Measurements from ENCODE around the gene ATP8B3. TPM values are rescaled to one million over a fixed set of nuclear protein-coding genes. Genes with fewer than 3 reads are reported as not detected.

Gene ATP8B3
- total and polyA plus RNA-seq, 2 of the 13 experiments (the other 11 are each of a cell fraction or from before 2014, with no cell fraction given): 2.6 to 5.9 TPM

DNA sequence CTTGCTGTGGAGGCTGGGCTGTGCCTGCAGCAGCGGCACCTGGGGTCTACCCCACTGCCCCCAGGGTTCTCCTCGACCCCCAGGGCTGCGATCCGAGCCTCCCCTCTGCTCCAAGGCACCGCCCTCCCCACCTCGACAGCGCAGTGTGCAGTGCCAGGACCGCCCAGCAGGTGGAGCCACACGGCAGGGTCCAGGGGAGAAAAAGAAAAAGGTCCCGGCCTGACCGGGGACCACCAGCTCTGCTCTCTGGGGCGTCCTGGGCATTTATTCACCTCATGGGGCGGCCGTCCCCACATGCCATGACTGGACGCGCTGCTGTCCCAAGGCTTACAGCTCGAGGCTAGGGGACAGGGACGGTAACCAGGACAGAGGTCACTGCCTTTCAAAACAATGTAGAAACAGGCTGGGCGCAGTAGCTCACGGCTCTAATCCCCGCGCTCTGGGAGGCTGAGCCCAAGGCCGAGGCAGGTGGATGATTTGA, 25.6 kb upstream of the ATP8B3 start (continued):
- TF ChIP-seq, protein P1, sequence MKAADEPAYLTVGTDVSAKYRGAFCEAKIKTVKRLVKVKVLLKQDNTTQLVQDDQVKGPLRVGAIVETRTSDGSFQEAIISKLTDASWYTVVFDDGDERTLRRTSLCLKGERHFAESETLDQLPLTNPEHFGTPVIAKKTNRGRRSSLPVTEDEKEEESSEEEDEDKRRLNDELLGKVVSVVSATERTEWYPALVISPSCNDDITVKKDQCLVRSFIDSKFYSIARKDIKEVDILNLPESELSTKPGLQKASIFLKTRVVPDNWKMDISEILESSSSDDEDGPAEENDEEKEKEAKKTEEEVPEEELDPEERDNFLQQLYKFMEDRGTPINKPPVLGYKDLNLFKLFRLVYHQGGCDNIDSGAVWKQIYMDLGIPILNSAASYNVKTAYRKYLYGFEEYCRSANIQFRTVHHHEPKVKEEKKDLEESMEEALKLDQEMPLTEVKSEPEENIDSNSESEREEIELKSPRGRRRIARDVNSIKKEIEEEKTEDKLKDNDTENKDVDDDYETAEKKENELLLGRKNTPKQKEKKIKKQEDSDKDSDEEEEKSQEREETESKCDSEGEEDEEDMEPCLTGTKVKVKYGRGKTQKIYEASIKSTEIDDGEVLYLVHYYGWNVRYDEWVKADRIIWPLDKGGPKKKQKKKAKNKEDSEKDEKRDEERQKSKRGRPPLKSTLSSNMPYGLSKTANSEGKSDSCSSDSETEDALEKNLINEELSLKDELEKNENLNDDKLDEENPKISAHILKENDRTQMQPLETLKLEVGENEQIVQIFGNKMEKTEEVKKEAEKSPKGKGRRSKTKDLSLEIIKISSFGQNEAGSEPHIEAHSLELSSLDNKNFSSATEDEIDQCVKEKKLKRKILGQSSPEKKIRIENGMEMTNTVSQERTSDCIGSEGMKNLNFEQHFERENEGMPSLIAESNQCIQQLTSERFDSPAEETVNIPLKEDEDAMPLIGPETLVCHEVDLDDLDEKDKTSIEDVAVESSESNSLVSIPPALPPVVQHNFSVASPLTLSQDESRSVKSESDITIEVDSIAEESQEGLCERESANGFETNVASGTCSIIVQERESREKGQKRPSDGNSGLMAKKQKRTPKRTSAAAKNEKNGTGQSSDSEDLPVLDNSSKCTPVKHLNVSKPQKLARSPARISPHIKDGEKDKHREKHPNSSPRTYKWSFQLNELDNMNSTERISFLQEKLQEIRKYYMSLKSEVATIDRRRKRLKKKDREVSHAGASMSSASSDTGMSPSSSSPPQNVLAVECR (CRISPR knock-in tag; IDR thresholded peaks at IDR 0.05; ENCODE audit: borderline replicate concordance): peak; percentile 51; the same call in 1 of the 2 replicates
- no peak for TF ChIP-seq ZNF317 (CRISPR knock-in tag; IDR thresholded peaks at IDR 0.05)
- TF ChIP-seq ZNF263 (CRISPR knock-in tag; IDR thresholded peaks at IDR 0.05): no peak
- peak; percentile 84 for TF ChIP-seq XRCC5 (optimal IDR thresholded peaks at IDR 0.05; ENCODE audit: low read length)
- TF ChIP-seq, protein P2, sequence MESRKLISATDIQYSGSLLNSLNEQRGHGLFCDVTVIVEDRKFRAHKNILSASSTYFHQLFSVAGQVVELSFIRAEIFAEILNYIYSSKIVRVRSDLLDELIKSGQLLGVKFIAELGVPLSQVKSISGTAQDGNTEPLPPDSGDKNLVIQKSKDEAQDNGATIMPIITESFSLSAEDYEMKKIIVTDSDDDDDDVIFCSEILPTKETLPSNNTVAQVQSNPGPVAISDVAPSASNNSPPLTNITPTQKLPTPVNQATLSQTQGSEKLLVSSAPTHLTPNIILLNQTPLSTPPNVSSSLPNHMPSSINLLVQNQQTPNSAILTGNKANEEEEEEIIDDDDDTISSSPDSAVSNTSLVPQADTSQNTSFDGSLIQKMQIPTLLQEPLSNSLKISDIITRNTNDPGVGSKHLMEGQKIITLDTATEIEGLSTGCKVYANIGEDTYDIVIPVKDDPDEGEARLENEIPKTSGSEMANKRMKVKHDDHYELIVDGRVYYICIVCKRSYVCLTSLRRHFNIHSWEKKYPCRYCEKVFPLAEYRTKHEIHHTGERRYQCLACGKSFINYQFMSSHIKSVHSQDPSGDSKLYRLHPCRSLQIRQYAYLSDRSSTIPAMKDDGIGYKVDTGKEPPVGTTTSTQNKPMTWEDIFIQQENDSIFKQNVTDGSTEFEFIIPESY (CRISPR knock-in tag; IDR thresholded peaks at IDR 0.05): peak; percentile 46; the same call in 1 of the 2 replicates
- TF ChIP-seq GTF2F1 (IDR thresholded peaks at IDR 0.05; ENCODE audit: low read length): no peak
- TF ChIP-seq SMAD9 (CRISPR knock-in tag; IDR thresholded peaks at IDR 0.05): no peak
- TF ChIP-seq SUZ12 (IDR thresholded peaks at IDR 0.05; ENCODE audit: low read depth, low read length): no peak
- TF ChIP-seq ZBTB7B (CRISPR knock-in tag; IDR thresholded peaks at IDR 0.05): peak; percentile 83
- TF ChIP-seq BRD4 (CRISPR knock-in tag; IDR thresholded peaks at IDR 0.05): no peak
- no peak for TF ChIP-seq ONECUT2 (CRISPR knock-in tag; IDR thresholded peaks at IDR 0.05)
- no peak for TF ChIP-seq KDM5A (IDR thresholded peaks at IDR 0.05; ENCODE audit: borderline replicate concordance, low read length)
- no peak for TF ChIP-seq RCOR2 (CRISPR knock-in tag; IDR thresholded peaks at IDR 0.05)
- TF ChIP-seq ZBTB7A (CRISPR knock-in tag; IDR thresholded peaks at IDR 0.05): peak; percentile 43; the same call in 1 of the 2 replicates
- 0 out of 2 replicates have a peak, but pooled peaks have one; percentile 31 for TF ChIP-seq ZNF605 (CRISPR knock-in tag; IDR thresholded peaks at IDR 0.05)
- TF ChIP-seq ZBTB42 (CRISPR knock-in tag; IDR thresholded peaks at IDR 0.05): no peak
- no peak for TF ChIP-seq ZNF878 (CRISPR knock-in tag; IDR thresholded peaks at IDR 0.05)
- TF ChIP-seq CHCHD3 (CRISPR knock-in tag; IDR thresholded peaks at IDR 0.05): no peak
- peak; percentile 52; the same call in 1 of the 2 replicates for TF ChIP-seq REPIN1 (CRISPR knock-in tag; IDR thresholded peaks at IDR 0.05; ENCODE audit: borderline replicate concordance, low read depth)
- TF ChIP-seq, protein P3, sequence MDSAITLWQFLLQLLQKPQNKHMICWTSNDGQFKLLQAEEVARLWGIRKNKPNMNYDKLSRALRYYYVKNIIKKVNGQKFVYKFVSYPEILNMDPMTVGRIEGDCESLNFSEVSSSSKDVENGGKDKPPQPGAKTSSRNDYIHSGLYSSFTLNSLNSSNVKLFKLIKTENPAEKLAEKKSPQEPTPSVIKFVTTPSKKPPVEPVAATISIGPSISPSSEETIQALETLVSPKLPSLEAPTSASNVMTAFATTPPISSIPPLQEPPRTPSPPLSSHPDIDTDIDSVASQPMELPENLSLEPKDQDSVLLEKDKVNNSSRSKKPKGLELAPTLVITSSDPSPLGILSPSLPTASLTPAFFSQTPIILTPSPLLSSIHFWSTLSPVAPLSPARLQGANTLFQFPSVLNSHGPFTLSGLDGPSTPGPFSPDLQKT (CRISPR knock-in tag; IDR thresholded peaks at IDR 0.05; ENCODE audit: borderline replicate concordance): no peak
- TF ChIP-seq KDM2A (CRISPR knock-in tag; IDR thresholded peaks at IDR 0.05; ENCODE audit: borderline replicate concordance, low read depth): peak; percentile 55; the same call in 1 of the 2 replicates
- no peak for TF ChIP-seq POLR2AphosphoS2 (IDR thresholded peaks at IDR 0.05; ENCODE audit: low read depth, low read length)
- no peak for TF ChIP-seq SMAD3 (CRISPR knock-in tag; IDR thresholded peaks at IDR 0.05)
- no peak for TF ChIP-seq ZNF143 (CRISPR knock-in tag; IDR thresholded peaks at IDR 0.05)
- no peak for TF ChIP-seq GFI1 (CRISPR knock-in tag; IDR thresholded peaks at IDR 0.05; ENCODE audit: borderline replicate concordance)
- TF ChIP-seq ZNF460 (CRISPR knock-in tag; IDR thresholded peaks at IDR 0.05; ENCODE audit: borderline replicate concordance): no peak
